Inflammatory macrophage treated with lipopolysaccharide for 1 hour (primary cell): ENCODE data around the gene DUXA.
"Not testable (repeated sequence)": the region's sequence is repeated elsewhere in the genome, so short reads cannot be mapped to it uniquely, and the experiment has no call there.

Source experiments
- DNase-seq, 2 donors: peaks; one replicate each; pipeline ENCODE4 v3.0.0-alpha.2; 2020 to 2022

The DUXA gene

GRCh38 chr19:57167385-57167784 is at the start of gene DUXA:
DUXA (minus strand) TSS chr19:57167485; CDS start chr19:57167443, 42 bp downstream.
- DNase-seq = no peak

GRCh38 chr19:57212109-57212508 is 44.8 kb upstream of the DUXA start:
- DNase-seq = no peak

- no peak for DNase-seq
Observed at GRCh38 chr19:57210381-57210780, 43.1 kb upstream of the DUXA start.

GRCh38 chr19:57202160-57202559 is 34.9 kb upstream of the DUXA start:
- DNase-seq = no peak

- not testable (repeated sequence) for DNase-seq
Observed at GRCh38 chr19:57197874-57198273, 30.6 kb upstream of the DUXA start.

- DNase-seq = no peak
Observed at GRCh38 chr19:57192993-57193392, 25.7 kb upstream of the DUXA start.

- no peak for DNase-seq
Observed at GRCh38 chr19:57192077-57192420, 24.8 kb upstream of the DUXA start.

- DNase-seq = peak; percentile 79 to 88
Observed at GRCh38 chr19:57191141-57192076, 24.1 kb upstream of the DUXA start, which contains the start of gene ZNF264. ZNF264 (plus strand) TSS chr19:57191500; CDS start chr19:57191914, 414 bp downstream.

- no peak for DNase-seq
Observed at GRCh38 chr19:57190301-57190700, 23.0 kb upstream of the DUXA start.

- no peak for DNase-seq
Observed at GRCh38 chr19:57171551-57172081, 4.3 kb upstream of the DUXA start.

- DNase-seq = no peak
Observed at GRCh38 chr19:57165846-57166245, 1.4 kb downstream of the DUXA start.

- DNase-seq = no peak
Observed at GRCh38 chr19:57161985-57162539, 5.2 kb downstream of the DUXA start.

- DNase-seq = no peak
Observed at GRCh38 chr19:57152921-57153320, 14.4 kb downstream of the DUXA start.

GRCh38 chr19:57141699-57142098 is 25.6 kb downstream of the DUXA start:
- no peak for DNase-seq

GRCh38 chr19:57135797-57136196 is 31.5 kb downstream of the DUXA start:
- no peak for DNase-seq

GRCh38 chr19:57127403-57127802 is 39.9 kb downstream of the DUXA start:
- DNase-seq = not testable (repeated sequence)

- no peak for DNase-seq
Observed at GRCh38 chr19:57123882-57124281, 43.4 kb downstream of the DUXA start.

- DNase-seq = no peak
Observed at GRCh38 chr19:57118848-57119247, 48.4 kb downstream of the DUXA start.

GRCh38 chr19:57113501-57113900 is 53.8 kb downstream of the DUXA start:
- not testable (repeated sequence) for DNase-seq

GRCh38 chr19:57111329-57111644 is 56.0 kb downstream of the DUXA start:
- no peak for DNase-seq

GRCh38 chr19:57110592-57111328 is 56.5 kb downstream of the DUXA start:
- no peak for DNase-seq

GRCh38 chr19:57106722-57107235 is 60.5 kb downstream of the DUXA start:
- no peak for DNase-seq
